SIG-M5 treated with dmso at 0.1 percent for 504 hours (cell line): Measurements from ENCODE around the gene VAV2.
"Not testable (repeated sequence)": the region's sequence is repeated elsewhere in the genome, so short reads cannot be mapped to it uniquely, and the experiment has no call there.

ENCODE experiments used
- DNase-seq: peaks from one replicate; lab custom pipeline; 2025; ENCODE audit not compliant: unreplicated experiment; lab: John Stamatoyannopoulos, UW

VAV2 gene

GRCh38 chr9:133777871-133778270 is 214.3 kb downstream of the VAV2 start:
- DNase-seq = no peak

GRCh38 chr9:133777068-133777791 is 214.9 kb downstream of the VAV2 start:
- no peak for DNase-seq

GRCh38 chr9:133775951-133776905 is 215.9 kb downstream of the VAV2 start:
- DNase-seq = no peak

GRCh38 chr9:133775291-133775690 is 216.8 kb downstream of the VAV2 start:
- no peak for DNase-seq

GRCh38 chr9:133774799-133775198 is 217.3 kb downstream of the VAV2 start:
- no peak for DNase-seq

- DNase-seq = no peak
Measured at GRCh38 chr9:133773889-133774655, 218.1 kb downstream of the VAV2 start.

GRCh38 chr9:133772581-133772980 is 219.5 kb downstream of the VAV2 start:
- DNase-seq = no peak

GRCh38 chr9:133771486-133772482 is 220.3 kb downstream of the VAV2 start:
- DNase-seq = no peak

GRCh38 chr9:133770076-133770777 is 221.9 kb downstream of the VAV2 start:
- DNase-seq = no peak

GRCh38 chr9:133769511-133770075 is 222.5 kb downstream of the VAV2 start:
- DNase-seq = no peak

- DNase-seq = no peak
Measured at GRCh38 chr9:133768859-133769510, 223.1 kb downstream of the VAV2 start.

- DNase-seq = no peak
Measured at GRCh38 chr9:133768371-133768858, 223.7 kb downstream of the VAV2 start.

- no peak for DNase-seq
Measured at GRCh38 chr9:133767625-133768024, 224.5 kb downstream of the VAV2 start.

- DNase-seq = no peak
Measured at GRCh38 chr9:133767008-133767407, 225.1 kb downstream of the VAV2 start.

GRCh38 chr9:133766234-133766633 is 225.9 kb downstream of the VAV2 start:
- DNase-seq = not testable (repeated sequence)

GRCh38 chr9:133763272-133764183 is 228.6 kb downstream of the VAV2 start:
- no peak for DNase-seq

GRCh38 chr9:133762488-133763271 is 229.4 kb downstream of the VAV2 start:
- DNase-seq = no peak
